HEK293T (cell line): ENCODE results near the gene GC.

Source experiments
- CTCF ChIA-PET: fragments of 350-600 bp; formaldehyde crosslinking; extraction: SDS; loops from one replicate; lab custom pipeline; 2021; ENCODE audit warnings: antibody characterized with exemption, inconsistent platforms; lab: Yijun Ruan, JAX
- POLR2A ChIA-PET: fragments of 350-600 bp; formaldehyde crosslinking; extraction: SDS; loops from one replicate; lab custom pipeline; 2020; ENCODE audit warnings: antibody characterized with exemption, inconsistent platforms; lab: Yijun Ruan, JAX
- DNase-seq: peaks from one replicate; pipeline ENCODE4 v3.0.0; 2012; ENCODE audit warnings: mixed read lengths; ENCODE audit errors: extremely low spot score
- ARNT ChIP-seq: fragments of 450-650 bp; IDR thresholded peaks from 2 replicates; pipeline ENCODE4 v1.6.1; 2017; ENCODE audit warnings: mild to moderate bottlenecking
- BHLHE40 ChIP-seq: fragments of 450-650 bp; IDR thresholded peaks from 2 replicates; pipeline ENCODE4 v1.6.1; 2016; ENCODE audit warnings: mild to moderate bottlenecking, moderate library complexity, borderline replicate concordance
- CTBP1 ChIP-seq: fragments of 450-650 bp; IDR thresholded peaks from 2 replicates; pipeline ENCODE4 v1.6.1; 2016; ENCODE audit warnings: borderline replicate concordance
- ELF4 ChIP-seq: fragments of 450-650 bp; IDR thresholded peaks from 2 replicates; pipeline ENCODE4 v1.6.1; 2017; ENCODE audit warnings: antibody characterized with exemption
- FOXA1 ChIP-seq: fragments of 450-650 bp; IDR thresholded peaks from 2 replicates; pipeline ENCODE4 v1.6.1; 2016; ENCODE audit warnings: mild to moderate bottlenecking
- FOXK2 ChIP-seq: fragments of 450-650 bp; IDR thresholded peaks from 2 replicates; pipeline ENCODE4 v1.6.1; 2016; ENCODE audit warnings: mild to moderate bottlenecking
- FOXM1 ChIP-seq: fragments of 450-650 bp; IDR thresholded peaks from 2 replicates; pipeline ENCODE4 v1.6.1; 2017; ENCODE audit warnings: mild to moderate bottlenecking, borderline replicate concordance
- HDGF ChIP-seq: fragments of 450-650 bp; IDR thresholded peaks from 2 replicates; pipeline ENCODE4 v1.6.1; 2017; ENCODE audit warnings: antibody characterized with exemption, borderline replicate concordance
- L3MBTL2 ChIP-seq: fragments of 450-650 bp; conservative IDR thresholded peaks from 2 replicates; pipeline ENCODE4 v1.6.1; 2016; ENCODE audit warnings: mild to moderate bottlenecking
- LEF1 ChIP-seq: fragments of 450-650 bp; IDR thresholded peaks from 2 replicates; pipeline ENCODE4 v1.6.1; 2017; ENCODE audit warnings: mild to moderate bottlenecking, borderline replicate concordance
- NFRKB ChIP-seq: fragments of 450-650 bp; IDR thresholded peaks from 2 replicates; pipeline ENCODE4 v1.6.1; 2016; ENCODE audit warnings: mild to moderate bottlenecking, moderate library complexity
- PKNOX1 ChIP-seq: fragments of 450-650 bp; IDR thresholded peaks from 2 replicates; pipeline ENCODE4 v1.6.1; 2016
- SP1 ChIP-seq: fragments of 450-650 bp; IDR thresholded peaks from 2 replicates; pipeline ENCODE4 v1.6.1; 2017
- SUZ12 ChIP-seq: fragments of 450-650 bp; IDR thresholded peaks from 2 replicates; pipeline ENCODE4 v1.6.1; 2016; ENCODE audit warnings: mild to moderate bottlenecking
- TARDBP ChIP-seq: fragments of 450-650 bp; IDR thresholded peaks from 2 replicates; pipeline ENCODE4 v1.6.1; 2016
- ZNF384 ChIP-seq: fragments of 450-650 bp; IDR thresholded peaks from 2 replicates; pipeline ENCODE4 v1.6.1; 2016

The GC gene

GRCh38 chr4:71784569-71785197 lies 804 bp upstream of the GC start:
- CTCF ChIA-PET, result interaction anchor here (0.6 kb wide), 1 partner anchor 75 kb away, joined by 3 read pairs; no protein-coding TSS in a partner anchor
- DNase-seq, result peak; percentile 23
- POLR2A ChIA-PET, result no interaction called here
- no peak for TF ChIP-seq SUZ12
- no peak for TF ChIP-seq FOXK2
- peak; percentile 97 for TF ChIP-seq PKNOX1
- no peak for TF ChIP-seq L3MBTL2
- no peak for TF ChIP-seq FOXA1
- TF ChIP-seq CTBP1, result peak; percentile 33; the same call in 1 of the 2 replicates
- TF ChIP-seq LEF1, result peak; percentile 92

- POLR2A ChIA-PET, result no interaction called here
- no peak for DNase-seq
- no peak for TF ChIP-seq SUZ12
- TF ChIP-seq NFRKB, result no peak
- CTCF ChIA-PET, result no interaction called here
These were observed 6.0 kb downstream of the GC start for GRCh38 chr4:71777891-71778290.

- ChIA-PET POLR2A (no interaction called here), CTCF (no interaction called here)
- no peak for TF ChIP-seq BHLHE40
- TF ChIP-seq L3MBTL2, result no peak
- TF ChIP-seq NFRKB, result no peak
- TF ChIP-seq FOXK2, result no peak
- TF ChIP-seq SP1, result no peak
- no peak for TF ChIP-seq HDGF
- TF ChIP-seq PKNOX1, result no peak
- TF ChIP-seq ELF4, result no peak
- no peak for TF ChIP-seq ARNT
- no peak for TF ChIP-seq ZNF384
- no peak for TF ChIP-seq FOXM1
- no peak for TF ChIP-seq CTBP1
- no peak for TF ChIP-seq TARDBP
- no peak for TF ChIP-seq LEF1
- DNase-seq, result no peak
These were observed 8.4 kb downstream of the GC start for GRCh38 chr4:71775449-71775848.

- TF ChIP-seq FOXM1 (no peak), L3MBTL2 (no peak), ARNT (no peak), HDGF (no peak), SP1 (no peak), PKNOX1 (no peak), ZNF384 (no peak), CTBP1 (no peak)
- ChIA-PET CTCF (no interaction called here), POLR2A (no interaction called here)
- no peak for DNase-seq
These were observed 9.7 kb downstream of the GC start for GRCh38 chr4:71774136-71774535.

- POLR2A ChIA-PET, result no interaction called here
- DNase-seq, result no peak
- CTCF ChIA-PET, result interaction anchor here (1.0 kb wide), 1 partner anchor 523 kb away, joined by 3 read pairs; no protein-coding TSS in a partner anchor
- TF ChIP-seq PKNOX1 (no peak), SUZ12 (no peak), HDGF (no peak)
These were observed 10.9 kb downstream of the GC start for GRCh38 chr4:71773004-71773403.

GRCh38 chr4:71772592-71772991 lies 11.3 kb downstream of the GC start:
- TF ChIP-seq ELF4 (no peak), HDGF (no peak), FOXK2 (no peak), ARNT (no peak), BHLHE40 (no peak), SUZ12 (no peak), FOXA1 (no peak), FOXM1 (no peak), PKNOX1 (no peak), SP1 (no peak), LEF1 (no peak), NFRKB (no peak), CTBP1 (no peak), TARDBP (no peak), ZNF384 (no peak), L3MBTL2 (no peak)
- ChIA-PET CTCF (interaction anchor here (1.0 kb wide), 1 partner anchor 524 kb away, joined by 3 read pairs; no protein-coding TSS in a partner anchor), POLR2A (no interaction called here)
- no peak for DNase-seq
